Activated T-cell treated with anti-CD3 and anti-CD28 coated beads for 48 hours (primary cell): ENCODE measurements around the gene MAL.

Experiments
- DNase-seq: peaks from one replicate; pipeline ENCODE4 v3.0.0-alpha.2; 2020; ENCODE audit warnings: low read depth

The MAL gene

DNA sequence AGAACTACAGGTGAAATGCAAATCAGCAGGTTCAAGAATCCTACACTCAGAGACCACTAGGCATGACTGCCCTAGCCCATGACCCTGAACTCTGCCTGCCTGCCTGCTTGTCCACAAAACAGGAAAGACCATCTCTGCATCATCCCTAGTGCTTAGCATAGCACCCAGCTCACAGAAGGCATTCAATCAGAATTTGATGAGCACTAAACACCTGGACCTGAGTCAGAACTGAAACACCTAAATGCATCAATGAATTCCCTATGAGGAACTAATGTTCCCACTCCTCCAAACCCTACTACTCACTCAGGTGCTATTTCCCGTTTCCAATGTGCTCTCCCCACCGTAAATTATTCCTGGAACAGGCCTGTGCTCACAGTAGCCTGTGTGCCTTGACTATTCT lies 74.4 kb downstream of the MAL start:
- DNase-seq = no peak
